ENCODE results near the gene CCL1. TPM values are rescaled to one million over a fixed set of nuclear protein-coding genes. Genes with fewer than 3 reads are reported as not detected.

CCL1 gene
- total RNA-seq, 4 donors from 2014 or later: not detected

- no peak for DNase-seq (ENCODE audit: low spot score in 2 of 2)
- Histone ChIP-seq H3K4me1 (peaks cover 4% of the 10 kb centered on the region), H3K36me3 (no peaks in the 10 kb centered on the region), H3K9me3 (no peaks in the 10 kb centered on the region), H3K27ac (no peak overlapping the region), H3K4me3 (no peak overlapping the region), H3K27me3 (peaks cover 4% of the 10 kb centered on the region)
- 98% methylated on average over 3 of the region's 3 CpGs for WGBS
- TF ChIP-seq EP300 (IDR thresholded peaks at IDR 0.05): no peak
- TF ChIP-seq, protein P1, sequence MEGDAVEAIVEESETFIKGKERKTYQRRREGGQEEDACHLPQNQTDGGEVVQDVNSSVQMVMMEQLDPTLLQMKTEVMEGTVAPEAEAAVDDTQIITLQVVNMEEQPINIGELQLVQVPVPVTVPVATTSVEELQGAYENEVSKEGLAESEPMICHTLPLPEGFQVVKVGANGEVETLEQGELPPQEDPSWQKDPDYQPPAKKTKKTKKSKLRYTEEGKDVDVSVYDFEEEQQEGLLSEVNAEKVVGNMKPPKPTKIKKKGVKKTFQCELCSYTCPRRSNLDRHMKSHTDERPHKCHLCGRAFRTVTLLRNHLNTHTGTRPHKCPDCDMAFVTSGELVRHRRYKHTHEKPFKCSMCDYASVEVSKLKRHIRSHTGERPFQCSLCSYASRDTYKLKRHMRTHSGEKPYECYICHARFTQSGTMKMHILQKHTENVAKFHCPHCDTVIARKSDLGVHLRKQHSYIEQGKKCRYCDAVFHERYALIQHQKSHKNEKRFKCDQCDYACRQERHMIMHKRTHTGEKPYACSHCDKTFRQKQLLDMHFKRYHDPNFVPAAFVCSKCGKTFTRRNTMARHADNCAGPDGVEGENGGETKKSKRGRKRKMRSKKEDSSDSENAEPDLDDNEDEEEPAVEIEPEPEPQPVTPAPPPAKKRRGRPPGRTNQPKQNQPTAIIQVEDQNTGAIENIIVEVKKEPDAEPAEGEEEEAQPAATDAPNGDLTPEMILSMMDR (IDR thresholded peaks at IDR 0.05): no peak
- TF ChIP-seq POLR2AphosphoS5 (IDR thresholded peaks at IDR 0.05): no peak
- TF ChIP-seq POLR2A (IDR thresholded peaks at IDR 0.05): no peak
Measured at GRCh38 chr17:34358631-34359030, 4.4 kb downstream of the CCL1 start.

- no peaks in the 10 kb centered on the region for H3K9me3 ChIP-seq
- H3K27me3 ChIP-seq: no peaks in the 10 kb centered on the region
- H3K36me3 ChIP-seq: no peaks in the 10 kb centered on the region
- 72% methylated on average over 2 of the region's 2 CpGs for WGBS
- H3K4me1 ChIP-seq: peaks cover 4% of the 10 kb centered on the region
- DNase-seq (ENCODE audit: low spot score in 2 of 2): no peak
- H3K27ac ChIP-seq: no peak overlapping the region
- no peak for TF ChIP-seq POLR2A (IDR thresholded peaks at IDR 0.05)
- TF ChIP-seq POLR2AphosphoS5 (IDR thresholded peaks at IDR 0.05): no peak
- TF ChIP-seq EP300 (IDR thresholded peaks at IDR 0.05): no peak
- H3K4me3 ChIP-seq: no peak overlapping the region
Measured at GRCh38 chr17:34357398-34357797, 5.6 kb downstream of the CCL1 start.

- Histone ChIP-seq H3K9me3 (no peaks in the 10 kb centered on the region), H3K4me3 (no peak within 1 kb of the TSS), H3K27me3 (no peaks in the 10 kb centered on the region), H3K27ac (no peak within 1 kb of the TSS), H3K36me3 (no peaks in the 10 kb centered on the region), H3K4me1 (peaks cover 3% of the 10 kb centered on the region)
- WGBS: 76% methylated on average over 5 of the region's 5 CpGs
- TF ChIP-seq POLR2AphosphoS5 (IDR thresholded peaks at IDR 0.05) (no peak), EP300 (IDR thresholded peaks at IDR 0.05) (no peak), POLR2A (IDR thresholded peaks at IDR 0.05) (no peak)
- TF ChIP-seq, protein P1 (IDR thresholded peaks at IDR 0.05): no peak
- no peak for DNase-seq (ENCODE audit: low spot score in 2 of 2)
Measured at GRCh38 chr17:34356194-34356593, 6.8 kb downstream of the CCL1 start, which contains the start of gene CCL13. Gene CCL13 (plus strand): TSS chr17:34356480. CDS start chr17:34356527, 47 bp downstream.

GRCh38 chr17:34354637-34355036, 8.4 kb downstream of the CCL1 start:
- no peak for TF ChIP-seq EP300 (IDR thresholded peaks at IDR 0.05)
- TF ChIP-seq POLR2A (IDR thresholded peaks at IDR 0.05): no peak
- TF ChIP-seq, protein P1 (IDR thresholded peaks at IDR 0.05): no peak
- TF ChIP-seq POLR2AphosphoS5 (IDR thresholded peaks at IDR 0.05): no peak

DNA sequence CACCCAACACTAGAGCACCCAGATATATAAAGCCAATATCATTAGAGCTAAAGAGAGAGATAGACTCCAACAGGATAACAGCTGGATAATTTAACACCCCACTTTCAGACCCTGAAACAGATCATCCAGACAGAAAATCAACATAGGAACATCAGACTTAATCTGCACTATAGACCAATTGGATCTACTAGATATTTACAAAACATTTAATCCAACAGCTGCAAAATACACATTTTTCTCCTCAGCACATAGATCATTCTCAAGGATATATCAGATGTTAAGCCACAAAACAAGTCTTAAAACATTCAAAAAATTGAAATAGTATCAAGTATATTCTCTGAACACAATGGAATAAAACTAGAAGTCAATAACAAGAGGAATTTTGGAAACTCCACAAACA, 10.8 kb downstream of the CCL1 start:
- DNase-seq (ENCODE audit: low spot score in 2 of 2): no peak
- Histone ChIP-seq H3K36me3 (no peaks in the 10 kb centered on the region), H3K9me3 (no peaks in the 10 kb centered on the region), H3K27ac (no peak overlapping the region), H3K27me3 (no peaks in the 10 kb centered on the region), H3K4me3 (no peak overlapping the region), H3K4me1 (peaks cover 9% of the 10 kb centered on the region)
- TF ChIP-seq EP300 (IDR thresholded peaks at IDR 0.05) (no peak), POLR2AphosphoS5 (IDR thresholded peaks at IDR 0.05) (no peak)
- TF ChIP-seq, protein P1 (IDR thresholded peaks at IDR 0.05): no peak

More at GRCh38 chr17:34354637-34355036, 8.4 kb downstream of the CCL1 start:
- Histone ChIP-seq H3K4me3 (no peak overlapping the region), H3K4me1 (peaks cover 7% of the 10 kb centered on the region), H3K36me3 (no peaks in the 10 kb centered on the region), H3K27ac (no peak overlapping the region), H3K27me3 (no peaks in the 10 kb centered on the region), H3K9me3 (no peaks in the 10 kb centered on the region)
- no peak for DNase-seq (ENCODE audit: low spot score in 2 of 2)

DNA sequence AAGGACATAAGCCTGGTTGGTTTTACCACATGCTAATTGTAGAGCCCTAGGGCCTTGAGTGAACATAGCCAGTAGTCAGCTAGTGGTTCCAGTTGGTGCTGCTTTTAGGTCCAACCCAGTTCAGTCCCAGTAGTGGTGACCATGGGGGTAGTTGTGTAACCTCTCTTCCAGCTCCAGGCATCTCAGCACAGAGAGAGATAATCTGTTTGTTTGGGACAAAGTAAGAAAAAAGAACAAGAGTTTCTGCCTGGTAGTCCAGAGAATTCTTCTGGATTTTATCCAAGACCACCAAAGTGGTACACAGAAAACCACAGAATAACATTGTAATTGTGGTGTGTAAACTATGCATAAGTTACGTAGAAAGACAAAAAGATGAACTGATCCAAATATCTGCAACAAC, 11.9 kb downstream of the CCL1 start:
- WGBS: 55% methylated on average over 1 of the region's 1 CpG
- no peak overlapping the region for H3K27ac ChIP-seq
- peaks cover 9% of the 10 kb centered on the region for H3K4me1 ChIP-seq
- no peaks in the 10 kb centered on the region for H3K36me3 ChIP-seq
- H3K9me3 ChIP-seq: no peaks in the 10 kb centered on the region
- H3K27me3 ChIP-seq: no peaks in the 10 kb centered on the region
- no peak for DNase-seq (ENCODE audit: low spot score in 2 of 2)
- no peak overlapping the region for H3K4me3 ChIP-seq
- TF ChIP-seq EP300 (IDR thresholded peaks at IDR 0.05) (no peak), POLR2A (IDR thresholded peaks at IDR 0.05) (no peak), POLR2AphosphoS5 (IDR thresholded peaks at IDR 0.05) (no peak)
- TF ChIP-seq, protein P1 (IDR thresholded peaks at IDR 0.05): no peak
